ENCODE measurements around the gene NTN3. TPM values are rescaled to one million over a fixed set of nuclear protein-coding genes. Genes with fewer than 3 reads are reported as not detected.
"Not testable (repeated sequence)": the region's sequence is repeated elsewhere in the genome, so short reads cannot be mapped to it uniquely, and the experiment has no call there.

Gene NTN3
- total and polyA plus RNA-seq, 8 donors = 0.07 to 0.22 (median 0.09) TPM; not detected in 3

GRCh38 chr16:2439598-2439997 is 31.5 kb upstream of the NTN3 start:
- FAIRE-seq (no peak), DNase-seq (peak in 1 of 6 donors; percentile 17), ATAC-seq (no peak)
- H3K4me3 ChIP-seq = no peak overlapping the region
- no peaks in the 10 kb centered on the region for H3K9me3 ChIP-seq
- 93 to 96% methylated on average over 11 of the region's 11 CpGs for WGBS, 2 donors
- TF ChIP-seq, protein P1, sequence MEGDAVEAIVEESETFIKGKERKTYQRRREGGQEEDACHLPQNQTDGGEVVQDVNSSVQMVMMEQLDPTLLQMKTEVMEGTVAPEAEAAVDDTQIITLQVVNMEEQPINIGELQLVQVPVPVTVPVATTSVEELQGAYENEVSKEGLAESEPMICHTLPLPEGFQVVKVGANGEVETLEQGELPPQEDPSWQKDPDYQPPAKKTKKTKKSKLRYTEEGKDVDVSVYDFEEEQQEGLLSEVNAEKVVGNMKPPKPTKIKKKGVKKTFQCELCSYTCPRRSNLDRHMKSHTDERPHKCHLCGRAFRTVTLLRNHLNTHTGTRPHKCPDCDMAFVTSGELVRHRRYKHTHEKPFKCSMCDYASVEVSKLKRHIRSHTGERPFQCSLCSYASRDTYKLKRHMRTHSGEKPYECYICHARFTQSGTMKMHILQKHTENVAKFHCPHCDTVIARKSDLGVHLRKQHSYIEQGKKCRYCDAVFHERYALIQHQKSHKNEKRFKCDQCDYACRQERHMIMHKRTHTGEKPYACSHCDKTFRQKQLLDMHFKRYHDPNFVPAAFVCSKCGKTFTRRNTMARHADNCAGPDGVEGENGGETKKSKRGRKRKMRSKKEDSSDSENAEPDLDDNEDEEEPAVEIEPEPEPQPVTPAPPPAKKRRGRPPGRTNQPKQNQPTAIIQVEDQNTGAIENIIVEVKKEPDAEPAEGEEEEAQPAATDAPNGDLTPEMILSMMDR (IDR thresholded peaks at IDR 0.05) = no peak
- intact Hi-C loops (cut with DNase I) = loop anchor here in 2 of 3 donors (10.0 kb wide), 2 partner anchors 55 to 155 kb away; no protein-coding TSS in a partner anchor
- no peaks in the 10 kb centered on the region for H3K36me3 ChIP-seq
- no peaks in the 10 kb centered on the region for H3K27me3 ChIP-seq
- no peaks in the 10 kb centered on the region for H3K4me1 ChIP-seq
- no peak overlapping the region for H3K27ac ChIP-seq

DNA sequence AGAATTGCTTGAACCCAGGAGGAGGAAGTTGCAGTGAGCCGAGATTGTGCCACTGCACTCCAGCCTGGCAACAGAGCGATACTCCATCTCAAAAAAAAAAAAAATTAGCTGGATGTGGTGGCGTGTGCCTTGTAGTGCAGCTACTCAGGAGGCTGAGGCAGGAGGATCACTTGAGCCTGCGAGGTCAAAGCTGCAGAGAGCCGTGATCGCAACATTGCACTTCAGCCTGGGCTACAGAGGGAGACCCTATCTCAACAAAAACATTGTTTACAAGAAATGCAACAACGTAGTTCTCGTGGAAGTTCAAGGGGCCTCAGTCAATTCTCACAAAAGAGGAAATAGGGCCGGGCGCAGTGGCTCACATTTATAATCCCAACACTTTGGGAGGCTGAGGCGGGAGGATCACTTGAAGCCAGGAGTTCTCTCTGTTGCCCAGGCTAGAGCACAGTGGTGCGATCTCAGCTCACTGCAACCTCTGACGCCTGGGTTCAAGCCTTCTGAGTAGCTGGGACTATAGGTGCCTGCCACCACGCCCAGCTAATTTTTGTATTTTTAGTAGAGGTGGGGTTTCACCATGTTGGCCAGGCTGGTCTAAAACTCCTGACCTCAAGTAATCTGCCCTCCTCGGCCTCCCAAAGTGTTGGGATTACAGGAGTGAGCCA is 29.8 kb upstream of the NTN3 start:
- intact Hi-C loops (cut with DNase I); H3K36me3 ChIP-seq; H3K9me3 ChIP-seq; H3K4me3 ChIP-seq; DNase-seq; H3K4me1 ChIP-seq; ATAC-seq; H3K27me3 ChIP-seq; FAIRE-seq; H3K27ac ChIP-seq: not testable (repeated sequence)
- WGBS, 2 donors = 80 to 82% methylated on average over 15 of the region's 15 CpGs

DNA sequence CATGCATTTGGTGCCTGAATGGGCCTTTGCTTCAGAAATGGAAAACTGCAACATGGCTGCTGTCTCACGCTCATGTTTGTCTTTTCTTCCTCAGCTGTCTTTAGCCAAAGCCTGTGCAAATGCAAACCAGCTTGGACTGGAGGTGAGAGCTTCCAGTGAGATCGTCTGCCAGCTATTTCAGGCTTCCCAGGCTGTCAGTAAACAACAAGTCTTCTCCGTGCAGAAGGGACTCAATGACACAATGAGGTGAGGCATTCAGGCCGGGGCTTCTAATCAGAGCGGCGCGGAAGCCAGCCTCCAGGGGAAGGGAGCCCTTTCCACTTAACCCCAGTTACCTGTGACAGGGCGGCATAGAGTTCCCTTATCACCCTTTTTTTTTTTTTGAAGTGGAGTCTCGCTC is 27.5 kb upstream of the NTN3 start:
- DNase-seq = no peak
- TF ChIP-seq, protein P1 (IDR thresholded peaks at IDR 0.05) = no peak
- Histone ChIP-seq H3K27ac (no peak overlapping the region), H3K4me1 (no peaks in the 10 kb centered on the region), H3K36me3 (peaks cover 0 to 4% (median 0%) of the 10 kb centered on the region in 3 donors), H3K4me3 (no peak overlapping the region), H3K27me3 (no peaks in the 10 kb centered on the region), H3K9me3 (no peaks in the 10 kb centered on the region)
- FAIRE-seq = no peak
- WGBS, 2 donors = 90 to 93% methylated on average over 8 to 9 of the region's 9 CpGs
- intact Hi-C loops (cut with DNase I) = no loop called here
- no peak for ATAC-seq

DNA sequence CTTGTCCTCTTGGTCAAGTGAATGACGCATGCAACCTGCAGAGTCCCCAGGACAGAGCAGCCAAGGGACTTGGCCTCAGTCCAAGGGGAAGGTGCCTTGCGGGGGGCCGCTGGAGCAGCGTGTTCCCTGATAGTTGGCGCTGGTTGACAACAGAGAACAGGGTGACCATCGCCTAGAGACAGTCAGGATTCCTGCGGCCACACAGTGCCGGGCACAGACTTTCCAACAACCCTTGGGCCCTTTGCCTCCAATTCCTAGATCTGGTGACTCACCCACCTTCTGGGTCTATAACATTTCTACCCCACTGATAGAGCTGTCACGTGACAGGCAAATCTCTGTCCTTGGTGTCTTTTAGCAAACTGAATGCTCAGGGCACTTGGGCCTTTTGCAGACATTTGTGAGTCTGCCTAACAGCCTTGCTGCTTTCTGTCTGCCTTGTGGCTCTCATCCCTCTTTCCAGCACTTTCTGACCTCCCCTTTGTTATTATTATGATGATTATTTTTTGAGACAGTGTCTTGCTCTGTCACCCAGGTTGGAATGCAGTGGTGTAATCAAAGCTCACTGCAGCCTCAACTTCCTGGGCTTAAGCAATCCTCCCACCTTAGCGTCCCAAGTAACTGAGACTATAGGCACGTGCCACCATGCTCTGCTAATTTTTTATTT is 23.0 kb upstream of the NTN3 start:
- peak in 1 of 6 donors; percentile 38 for DNase-seq
- WGBS, 2 donors = 91 to 92% methylated on average over 10 to 11 of the region's 11 CpGs
- no peak for FAIRE-seq
- no peak for ATAC-seq
- intact Hi-C loops (cut with DNase I) = no loop called here
- Histone ChIP-seq H3K4me3 (no peak overlapping the region), H3K27ac (no peak overlapping the region), H3K27me3 (no peaks in the 10 kb centered on the region), H3K4me1 (no peaks in the 10 kb centered on the region), H3K9me3 (no peaks in the 10 kb centered on the region), H3K36me3 (peaks cover 0 to 4% (median 0%) of the 10 kb centered on the region in 3 donors)
- TF ChIP-seq, protein P1 (IDR thresholded peaks at IDR 0.05) = no peak

- H3K4me3 ChIP-seq = no peak overlapping the region
- peaks cover 0 to 4% (median 0%) of the 10 kb centered on the region in 3 donors for H3K36me3 ChIP-seq
- no peaks in the 10 kb centered on the region for H3K27me3 ChIP-seq
- no peaks in the 10 kb centered on the region for H3K9me3 ChIP-seq
- FAIRE-seq = no peak
- TF ChIP-seq, protein P1 (IDR thresholded peaks at IDR 0.05) = no peak
- ATAC-seq = no peak
- 96 to 98% methylated on average over 24 to 25 of the region's 25 CpGs for WGBS, 2 donors
- DNase-seq = peak in 1 of 6 donors; percentile 47
- intact Hi-C loops (cut with DNase I) = no loop called here
- H3K27ac ChIP-seq = no peak overlapping the region
- no peaks in the 10 kb centered on the region for H3K4me1 ChIP-seq
These were observed 22.0 kb upstream of the NTN3 start for GRCh38 chr16:2449118-2449517.

Data from pancreas (tissue), 10 donors.